Measurements from ENCODE around the gene NAT10. TPM values are rescaled to one million over a fixed set of nuclear protein-coding genes. Genes with fewer than 3 reads are reported as not detected.

The NAT10 gene
- polyA plus RNA-seq, 1 experiment = 35.0 TPM

- Histone ChIP-seq H3K27me3 (ENCODE audit: control insufficient read depth, insufficient read depth, low read length) (no peaks in the 10 kb centered on the region), H3K36me3 (ENCODE audit: control insufficient read depth, insufficient read depth, low read length) (peaks cover 47% of the 10 kb centered on the region), H3K4me3 (ENCODE audit: low read depth, low read length) (no peak overlapping the region)
- CTCF ChIA-PET = interaction anchor here (0.6 to 1.6 kb wide), 4 partner anchors 13 to 328 kb away, joined by 3 to 4 read pairs (median 3); no protein-coding TSS in a partner anchor
- POLR2A ChIA-PET = no interaction called here
- no peak for DNase-seq (ENCODE audit: low read depth)
- no peak for TF ChIP-seq CTCF (IDR thresholded peaks at IDR 0.05; ENCODE audit: insufficient read depth, low read depth, low read length)
Measured at GRCh38 chr11:34140149-34140548, 34.7 kb downstream of the NAT10 start.

- H3K36me3 ChIP-seq (ENCODE audit: control insufficient read depth, insufficient read depth, low read length) = peaks cover 37% of the 10 kb centered on the region
Measured at GRCh38 chr11:34143048-34143447, 37.6 kb downstream of the NAT10 start.

GRCh38 chr11:34145073-34145472 is 39.6 kb downstream of the NAT10 start:
- H3K27me3 ChIP-seq (ENCODE audit: control insufficient read depth, insufficient read depth, low read length) = no peaks in the 10 kb centered on the region
- ChIA-PET CTCF (interaction anchor here (0.6 to 1.5 kb wide), 2 partner anchors 21 to 82 kb away, joined by 3 to 5 read pairs; no protein-coding TSS in a partner anchor), POLR2A (no interaction called here)
- peaks cover 30% of the 10 kb centered on the region for H3K36me3 ChIP-seq (ENCODE audit: control insufficient read depth, insufficient read depth, low read length)
- no peak for TF ChIP-seq CTCF (IDR thresholded peaks at IDR 0.05; ENCODE audit: insufficient read depth, low read depth, low read length)
- DNase-seq (ENCODE audit: low read depth) = no peak
- no peak overlapping the region for H3K4me3 ChIP-seq (ENCODE audit: low read depth, low read length)

More at GRCh38 chr11:34143048-34143447, 37.6 kb downstream of the NAT10 start:
- POLR2A ChIA-PET = interaction anchor here (0.6 kb wide), 1 partner anchor 220 kb away, joined by 5 read pairs; no protein-coding TSS in a partner anchor
- no peak for DNase-seq (ENCODE audit: low read depth)
- CTCF ChIA-PET = interaction anchor here (1.0 to 1.2 kb wide), 4 partner anchors 10 to 286 kb away, joined by 3 to 5 read pairs (median 4); no protein-coding TSS in a partner anchor
- no peaks in the 10 kb centered on the region for H3K27me3 ChIP-seq (ENCODE audit: control insufficient read depth, insufficient read depth, low read length)
- H3K4me3 ChIP-seq (ENCODE audit: low read depth, low read length) = no peak overlapping the region
- no peak for TF ChIP-seq CTCF (IDR thresholded peaks at IDR 0.05; ENCODE audit: insufficient read depth, low read depth, low read length)

GRCh38 chr11:34145847-34146381 is 40.5 kb downstream of the NAT10 start:
- POLR2A ChIA-PET = no interaction called here
- CTCF ChIA-PET = interaction anchor here (1.5 kb wide), 1 partner anchor 20 kb away, joined by 3 read pairs; no protein-coding TSS in a partner anchor
- Histone ChIP-seq H3K27me3 (ENCODE audit: control insufficient read depth, insufficient read depth, low read length) (no peaks in the 10 kb centered on the region), H3K4me3 (ENCODE audit: low read depth, low read length) (no peak overlapping the region), H3K36me3 (ENCODE audit: control insufficient read depth, insufficient read depth, low read length) (peaks cover 26% of the 10 kb centered on the region)
- no peak for TF ChIP-seq CTCF (IDR thresholded peaks at IDR 0.05; ENCODE audit: insufficient read depth, low read depth, low read length)
- DNase-seq (ENCODE audit: low read depth) = no peak

- ChIA-PET POLR2A (no interaction called here), CTCF (no interaction called here)
- no peak for DNase-seq (ENCODE audit: low read depth)
- no peak overlapping the region for H3K4me3 ChIP-seq (ENCODE audit: low read depth, low read length)
- no peak for TF ChIP-seq CTCF (IDR thresholded peaks at IDR 0.05; ENCODE audit: insufficient read depth, low read depth, low read length)
- peaks cover 22% of the 10 kb centered on the region for H3K36me3 ChIP-seq (ENCODE audit: control insufficient read depth, insufficient read depth, low read length)
- no peaks in the 10 kb centered on the region for H3K27me3 ChIP-seq (ENCODE audit: control insufficient read depth, insufficient read depth, low read length)
Measured at GRCh38 chr11:34146411-34146810, 41.0 kb downstream of the NAT10 start.

Data from BJ (cell line).